ENCODE measurements around the gene OSCP1. TPM values are rescaled to one million over a fixed set of nuclear protein-coding genes. Genes with fewer than 3 reads are reported as not detected.

The OSCP1 gene
- polyA plus RNA-seq, 1 of the 3 experiments (the other 2 are of a cell fraction): 11.9 TPM

DNA sequence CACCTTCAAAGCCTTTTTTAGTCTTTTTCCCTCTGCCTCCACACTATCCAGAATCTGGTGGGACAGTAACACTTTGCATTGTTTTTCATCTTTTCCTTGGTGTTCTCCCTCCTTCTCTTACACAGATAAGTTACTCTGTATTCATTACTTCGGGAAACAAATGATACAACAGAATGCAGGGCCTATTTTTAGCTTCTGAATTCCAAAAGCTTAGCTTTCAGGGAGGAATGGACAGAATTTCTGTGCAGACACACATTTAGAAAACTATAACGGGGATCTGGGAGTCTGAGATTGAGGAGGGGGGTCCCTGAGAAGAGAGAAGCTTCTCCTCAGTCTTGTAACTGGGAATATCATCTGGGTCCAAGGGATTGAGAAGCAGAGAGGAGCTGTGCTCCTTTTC, 61.0 kb downstream of the OSCP1 start:
- ChIA-PET CTCF (interaction anchor here (0.8 to 2.7 kb wide), 4 partner anchors 32 to 240 kb away, joined by 3 to 9 read pairs (median 5); partner anchors contain the start of gene TRAPPC3), POLR2A (no interaction called here)
- no peaks in the 10 kb centered on the region for H3K9me2 ChIP-seq
- peaks cover 8% of the 10 kb centered on the region for H4K20me1 ChIP-seq (ENCODE audit: insufficient read depth)
- peaks cover 20 to 22% of the 10 kb centered on the region in 2 experiments for H3K4me1 ChIP-seq (ENCODE audit: control insufficient read depth in 1 of 2, insufficient read depth in 2 of 2, low read depth in 1 of 2, low read length in 1 of 2)
- H2AFZ ChIP-seq (ENCODE audit: low read depth): no peak overlapping the region
- TF ChIP-seq, protein P1, sequence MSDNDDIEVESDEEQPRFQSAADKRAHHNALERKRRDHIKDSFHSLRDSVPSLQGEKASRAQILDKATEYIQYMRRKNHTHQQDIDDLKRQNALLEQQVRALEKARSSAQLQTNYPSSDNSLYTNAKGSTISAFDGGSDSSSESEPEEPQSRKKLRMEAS (IDR thresholded peaks at IDR 0.05; ENCODE audit: low read depth): no peak
- no peak for TF ChIP-seq RAD21 (IDR thresholded peaks at IDR 0.05; ENCODE audit: low read length)
- no peak for TF ChIP-seq MEF2A (IDR thresholded peaks at IDR 0.05; ENCODE audit: borderline replicate concordance, low read depth)
- no peak for TF ChIP-seq RCOR1 (IDR thresholded peaks at IDR 0.05; ENCODE audit: low read length)
- no peak for TF ChIP-seq TCF12 (IDR thresholded peaks at IDR 0.05)
- TF ChIP-seq ELF1 (IDR thresholded peaks at IDR 0.05): no peak
- no peak for TF ChIP-seq EZH2phosphoT487 (IDR thresholded peaks at IDR 0.05; ENCODE audit: borderline replicate concordance, low read depth)
- TF ChIP-seq, protein P2, sequence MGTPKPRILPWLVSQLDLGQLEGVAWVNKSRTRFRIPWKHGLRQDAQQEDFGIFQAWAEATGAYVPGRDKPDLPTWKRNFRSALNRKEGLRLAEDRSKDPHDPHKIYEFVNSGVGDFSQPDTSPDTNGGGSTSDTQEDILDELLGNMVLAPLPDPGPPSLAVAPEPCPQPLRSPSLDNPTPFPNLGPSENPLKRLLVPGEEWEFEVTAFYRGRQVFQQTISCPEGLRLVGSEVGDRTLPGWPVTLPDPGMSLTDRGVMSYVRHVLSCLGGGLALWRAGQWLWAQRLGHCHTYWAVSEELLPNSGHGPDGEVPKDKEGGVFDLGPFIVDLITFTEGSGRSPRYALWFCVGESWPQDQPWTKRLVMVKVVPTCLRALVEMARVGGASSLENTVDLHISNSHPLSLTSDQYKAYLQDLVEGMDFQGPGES (IDR thresholded peaks at IDR 0.05; ENCODE audit: low read depth, low read length): no peak
- TF ChIP-seq, protein P3, sequence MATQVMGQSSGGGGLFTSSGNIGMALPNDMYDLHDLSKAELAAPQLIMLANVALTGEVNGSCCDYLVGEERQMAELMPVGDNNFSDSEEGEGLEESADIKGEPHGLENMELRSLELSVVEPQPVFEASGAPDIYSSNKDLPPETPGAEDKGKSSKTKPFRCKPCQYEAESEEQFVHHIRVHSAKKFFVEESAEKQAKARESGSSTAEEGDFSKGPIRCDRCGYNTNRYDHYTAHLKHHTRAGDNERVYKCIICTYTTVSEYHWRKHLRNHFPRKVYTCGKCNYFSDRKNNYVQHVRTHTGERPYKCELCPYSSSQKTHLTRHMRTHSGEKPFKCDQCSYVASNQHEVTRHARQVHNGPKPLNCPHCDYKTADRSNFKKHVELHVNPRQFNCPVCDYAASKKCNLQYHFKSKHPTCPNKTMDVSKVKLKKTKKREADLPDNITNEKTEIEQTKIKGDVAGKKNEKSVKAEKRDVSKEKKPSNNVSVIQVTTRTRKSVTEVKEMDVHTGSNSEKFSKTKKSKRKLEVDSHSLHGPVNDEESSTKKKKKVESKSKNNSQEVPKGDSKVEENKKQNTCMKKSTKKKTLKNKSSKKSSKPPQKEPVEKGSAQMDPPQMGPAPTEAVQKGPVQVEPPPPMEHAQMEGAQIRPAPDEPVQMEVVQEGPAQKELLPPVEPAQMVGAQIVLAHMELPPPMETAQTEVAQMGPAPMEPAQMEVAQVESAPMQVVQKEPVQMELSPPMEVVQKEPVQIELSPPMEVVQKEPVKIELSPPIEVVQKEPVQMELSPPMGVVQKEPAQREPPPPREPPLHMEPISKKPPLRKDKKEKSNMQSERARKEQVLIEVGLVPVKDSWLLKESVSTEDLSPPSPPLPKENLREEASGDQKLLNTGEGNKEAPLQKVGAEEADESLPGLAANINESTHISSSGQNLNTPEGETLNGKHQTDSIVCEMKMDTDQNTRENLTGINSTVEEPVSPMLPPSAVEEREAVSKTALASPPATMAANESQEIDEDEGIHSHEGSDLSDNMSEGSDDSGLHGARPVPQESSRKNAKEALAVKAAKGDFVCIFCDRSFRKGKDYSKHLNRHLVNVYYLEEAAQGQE (IDR thresholded peaks at IDR 0.05; ENCODE audit: low read depth, low read length): no peak
- TF ChIP-seq CTCF (IDR thresholded peaks at IDR 0.05): no peak
- TF ChIP-seq CHD2 (IDR thresholded peaks at IDR 0.05; ENCODE audit: low read length, partially characterized antibody): no peak
- no peak for TF ChIP-seq GATA2 (CRISPR knock-in tag; IDR thresholded peaks at IDR 0.05)
- TF ChIP-seq GABPA (IDR thresholded peaks at IDR 0.05; ENCODE audit: low read depth): no peak
- peak overlapping the region; percentile 24 to 99; a peak in 3 of 4 replicates for H3K27ac ChIP-seq (ENCODE audit: low read depth in 2 of 2, low read length in 1 of 2)
- peaks cover 26% of the 10 kb centered on the region for H3F3A ChIP-seq (replicated peaks; ENCODE audit: insufficient read depth)
- H3K4me2 ChIP-seq: peak overlapping the region; percentile 2; the same call in 1 of the 2 replicates
- WGBS (ENCODE audit: low lambda C conversion rate): 74% methylated on average over 2 of the region's 2 CpGs
- H3K27me3 ChIP-seq (ENCODE audit: insufficient read depth): no peaks in the 10 kb centered on the region
- DNase-seq: no peak
- peaks cover 23% of the 10 kb centered on the region for H3K79me2 ChIP-seq (ENCODE audit: insufficient read depth)
- peaks cover 23 to 24% of the 10 kb centered on the region in 2 experiments for H3K36me3 ChIP-seq (replicated peaks in 1 of 2; ENCODE audit: control insufficient read depth in 1 of 2, insufficient read depth in 2 of 2, low read length in 1 of 2)
- no peaks in the 10 kb centered on the region for H3K9me3 ChIP-seq
- H3K4me3 ChIP-seq (ENCODE audit: low read depth in 2 of 2, low read length in 1 of 2): no peak overlapping the region
- no peak overlapping the region for H3K9ac ChIP-seq

Measured in SK-N-SH (cell line).